GM13976 (cell line): ENCODE results near the gene MS4A6E.

Source experiments
- DNase-seq: peaks from one replicate; pipeline ENCODE4 v3.0.0; 2012; ENCODE audit warnings: low spot score
- in situ Hi-C: fragments of 300-500 bp; cut with MboI; formaldehyde crosslinking; loops from one replicate; pipeline ENCODE4 v1.12.0; 2022; ENCODE audit warnings: low sequenced_read_pairs, mixed read lengths, inconsistent platforms; ENCODE audit not compliant: unreplicated experiment
- TF ChIP-seq, protein P1 (sequence below): IDR thresholded peaks from 2 replicates; pipeline ENCODE4 v1.5.1; 2012; ENCODE audit warnings: borderline replicate concordance, mild to moderate bottlenecking; ENCODE audit not compliant: insufficient read depth; ENCODE audit errors: extremely low read depth, missing control alignments, control extremely low read depth

Gene MS4A6E

DNA sequence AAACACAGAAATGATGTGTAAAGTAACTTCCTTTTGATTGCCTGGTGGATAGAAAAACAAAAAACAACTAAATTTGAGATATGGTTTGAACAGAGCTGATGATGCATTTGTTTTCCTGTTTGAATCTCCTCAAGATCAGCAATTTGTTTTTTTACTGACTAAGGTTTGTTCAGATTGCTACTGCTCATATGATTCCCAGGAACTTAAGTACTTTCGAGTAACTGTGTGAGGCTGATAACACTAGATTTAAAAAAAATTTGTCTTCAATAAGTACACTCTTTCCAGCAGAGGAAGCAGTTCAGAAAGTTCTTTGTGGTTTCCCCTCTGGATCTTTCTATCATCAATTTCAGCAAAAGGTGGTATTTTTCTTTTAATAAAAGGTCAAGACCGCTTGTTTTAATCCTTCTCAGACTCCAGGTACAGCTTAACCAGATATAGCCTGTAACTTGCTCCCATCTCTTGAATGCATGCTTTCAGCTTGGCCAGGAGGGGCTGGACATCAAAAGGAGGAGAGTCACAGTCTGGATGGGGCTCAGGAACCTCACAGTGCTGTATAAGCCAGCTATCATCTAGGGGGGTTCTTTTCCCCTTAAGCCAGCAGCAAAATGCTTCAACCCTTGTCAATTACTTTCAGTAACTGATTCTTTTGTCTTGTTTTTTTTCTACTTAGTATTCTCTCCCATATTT lies 12.3 kb upstream of the MS4A6E start:
- TF ChIP-seq, protein P1, sequence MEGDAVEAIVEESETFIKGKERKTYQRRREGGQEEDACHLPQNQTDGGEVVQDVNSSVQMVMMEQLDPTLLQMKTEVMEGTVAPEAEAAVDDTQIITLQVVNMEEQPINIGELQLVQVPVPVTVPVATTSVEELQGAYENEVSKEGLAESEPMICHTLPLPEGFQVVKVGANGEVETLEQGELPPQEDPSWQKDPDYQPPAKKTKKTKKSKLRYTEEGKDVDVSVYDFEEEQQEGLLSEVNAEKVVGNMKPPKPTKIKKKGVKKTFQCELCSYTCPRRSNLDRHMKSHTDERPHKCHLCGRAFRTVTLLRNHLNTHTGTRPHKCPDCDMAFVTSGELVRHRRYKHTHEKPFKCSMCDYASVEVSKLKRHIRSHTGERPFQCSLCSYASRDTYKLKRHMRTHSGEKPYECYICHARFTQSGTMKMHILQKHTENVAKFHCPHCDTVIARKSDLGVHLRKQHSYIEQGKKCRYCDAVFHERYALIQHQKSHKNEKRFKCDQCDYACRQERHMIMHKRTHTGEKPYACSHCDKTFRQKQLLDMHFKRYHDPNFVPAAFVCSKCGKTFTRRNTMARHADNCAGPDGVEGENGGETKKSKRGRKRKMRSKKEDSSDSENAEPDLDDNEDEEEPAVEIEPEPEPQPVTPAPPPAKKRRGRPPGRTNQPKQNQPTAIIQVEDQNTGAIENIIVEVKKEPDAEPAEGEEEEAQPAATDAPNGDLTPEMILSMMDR = no peak
- no peak for DNase-seq
- in situ Hi-C loops = no loop called here

DNA sequence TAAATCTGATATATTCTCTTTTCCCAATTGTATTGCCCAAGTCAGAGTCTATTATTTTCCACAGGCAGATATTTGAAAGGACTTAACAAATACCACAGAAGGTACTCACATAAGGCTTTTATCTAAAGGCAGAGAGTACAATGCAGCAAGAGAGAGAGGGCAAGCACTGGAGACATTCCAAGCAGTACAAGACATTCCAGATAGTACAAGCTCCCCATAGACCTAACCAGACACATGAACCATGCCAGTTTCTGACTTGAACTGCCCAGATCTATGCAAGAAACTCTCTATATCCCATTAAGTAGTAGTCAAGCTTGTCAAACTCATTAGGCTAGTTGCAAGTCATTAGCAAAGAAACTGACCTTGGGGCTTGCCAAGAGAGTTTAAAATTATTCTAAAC lies 11.2 kb upstream of the MS4A6E start:
- DNase-seq = no peak
- in situ Hi-C loops = no loop called here
- TF ChIP-seq, protein P1 = no peak

DNA sequence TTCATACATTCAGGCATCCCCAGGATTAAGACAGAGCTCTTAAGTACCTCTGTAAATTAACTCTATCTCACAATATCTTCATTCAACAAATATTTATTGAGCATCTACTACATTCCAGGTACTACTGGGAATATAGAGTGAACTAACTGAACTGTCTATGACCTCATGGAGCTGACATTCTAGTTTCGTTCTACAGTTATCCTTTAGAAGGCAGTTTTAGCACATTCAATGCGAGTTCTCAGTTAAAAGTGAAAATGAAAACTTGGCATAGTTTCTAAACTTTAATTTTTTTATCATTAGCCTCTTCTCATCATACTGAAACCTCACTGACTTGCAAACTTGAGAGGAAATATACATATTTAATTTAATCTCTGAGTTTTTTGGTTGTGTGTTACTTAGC lies 10.7 kb upstream of the MS4A6E start:
- in situ Hi-C loops = no loop called here
- TF ChIP-seq, protein P1 = no peak

DNA sequence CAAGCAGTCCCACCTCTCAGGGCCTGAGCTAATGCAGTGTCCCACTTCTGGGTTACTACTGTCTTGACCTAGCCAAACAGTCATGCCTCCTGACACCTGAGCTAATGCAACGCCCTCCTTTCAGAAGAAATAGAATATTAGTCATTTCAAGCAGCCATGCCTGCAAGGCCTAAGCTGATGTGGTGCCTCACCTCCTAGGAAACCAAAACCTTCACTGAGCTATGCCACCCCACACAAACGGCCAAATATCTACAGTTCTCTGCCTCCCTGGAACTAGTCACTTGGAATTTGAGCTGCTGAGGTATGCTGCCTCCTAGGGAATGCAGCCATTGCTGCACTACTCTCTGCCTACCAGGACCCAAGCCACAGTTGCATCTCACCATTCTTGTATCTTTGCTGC lies 8.3 kb upstream of the MS4A6E start:
- DNase-seq = no peak
- in situ Hi-C loops = no loop called here
- TF ChIP-seq, protein P1 = no peak

More for the DNA sequence above, 10.7 kb upstream of the MS4A6E start:
- no peak for DNase-seq

DNA sequence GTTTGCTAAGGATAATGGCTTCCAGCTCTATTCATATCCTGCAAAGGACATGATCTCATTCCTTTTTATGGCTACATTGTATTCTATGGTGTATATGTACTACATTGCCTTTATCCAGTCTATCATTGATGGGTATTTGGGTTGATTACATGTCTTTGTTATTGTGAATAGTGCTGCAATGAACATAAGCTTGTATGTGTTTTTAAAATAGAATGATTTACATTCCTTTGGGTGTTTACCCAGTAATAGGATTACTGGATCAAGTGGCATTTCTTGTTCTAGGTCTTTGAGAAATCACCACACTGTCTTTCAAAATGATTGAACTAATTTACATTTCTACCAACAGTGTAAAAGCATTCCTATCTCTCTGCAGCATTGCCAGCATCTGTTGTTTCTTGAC lies 6.0 kb upstream of the MS4A6E start:
- TF ChIP-seq, protein P1 = no peak
- in situ Hi-C loops = no loop called here
- DNase-seq = no peak

DNA sequence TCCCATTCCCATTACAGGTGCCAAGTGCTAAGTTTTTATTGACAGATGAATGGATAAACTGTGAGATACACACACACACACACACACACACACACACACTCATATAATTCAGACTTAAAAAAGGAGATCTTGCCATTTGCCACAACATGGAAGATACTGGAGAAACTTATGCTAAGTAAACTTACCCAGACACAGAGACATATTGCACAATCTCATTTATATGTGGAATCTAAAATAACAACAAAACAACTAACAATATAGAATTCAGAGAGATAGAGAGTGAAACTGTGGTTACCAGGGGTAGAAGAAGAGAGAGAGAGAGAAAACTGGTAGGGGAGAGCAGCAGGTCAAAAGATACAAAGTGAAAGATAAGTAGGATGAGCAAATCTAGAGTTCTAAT lies 1.4 kb downstream of the MS4A6E start:
- no peak for DNase-seq
- TF ChIP-seq, protein P1 = no peak
- in situ Hi-C loops = no loop called here
